ENCODE measurements around the gene CDC14C.
"Not testable (repeated sequence)": the region's sequence is repeated elsewhere in the genome, so short reads cannot be mapped to it uniquely, and the experiment has no call there.

Gene CDC14C

GRCh38 chr7:48924433-48924832, at the start of gene CDC14C:
TSS of gene CDC14C (plus strand) at chr7:48924547. CDS start at chr7:48924673, 126 bp downstream.
- no peak for DNase-seq (ENCODE audit: low read depth)

- DNase-seq (ENCODE audit: low read depth): no peak
Measured at GRCh38 chr7:48875045-48875916, 49.1 kb upstream of the CDC14C start.

GRCh38 chr7:48876087-48876486, 48.3 kb upstream of the CDC14C start:
- no peak for DNase-seq (ENCODE audit: low read depth)

GRCh38 chr7:48880851-48881250, 43.5 kb upstream of the CDC14C start:
- no peak for DNase-seq (ENCODE audit: low read depth)

- DNase-seq (ENCODE audit: low read depth): no peak
Measured at GRCh38 chr7:48887500-48887899, 36.8 kb upstream of the CDC14C start.

- DNase-seq (ENCODE audit: low read depth): no peak
Measured at GRCh38 chr7:48894574-48894973, 29.8 kb upstream of the CDC14C start.

- no peak for DNase-seq (ENCODE audit: low read depth)
Measured at GRCh38 chr7:48899932-48900331, 24.4 kb upstream of the CDC14C start.

- DNase-seq (ENCODE audit: low read depth): no peak
Measured at GRCh38 chr7:48901966-48902365, 22.4 kb upstream of the CDC14C start.

GRCh38 chr7:48904975-48905374, 19.4 kb upstream of the CDC14C start:
- no peak for DNase-seq (ENCODE audit: low read depth)

GRCh38 chr7:48905686-48906085, 18.7 kb upstream of the CDC14C start:
- not testable (repeated sequence) for DNase-seq (ENCODE audit: low read depth)

GRCh38 chr7:48909887-48910286, 14.5 kb upstream of the CDC14C start:
- DNase-seq (ENCODE audit: low read depth): not testable (repeated sequence)

- no peak for DNase-seq (ENCODE audit: low read depth)
Measured at GRCh38 chr7:48931481-48931880, 7.1 kb downstream of the CDC14C start.

- no peak for DNase-seq (ENCODE audit: low read depth)
Measured at GRCh38 chr7:48932126-48932910, 8.0 kb downstream of the CDC14C start.

- no peak for DNase-seq (ENCODE audit: low read depth)
Measured at GRCh38 chr7:48933549-48934085, 9.3 kb downstream of the CDC14C start.

GRCh38 chr7:48938539-48939295, 14.4 kb downstream of the CDC14C start:
- DNase-seq (ENCODE audit: low read depth): no peak

GRCh38 chr7:48943279-48943990, 19.1 kb downstream of the CDC14C start:
- DNase-seq (ENCODE audit: low read depth): no peak

GRCh38 chr7:48955916-48956315, 31.6 kb downstream of the CDC14C start:
- DNase-seq (ENCODE audit: low read depth): no peak

GRCh38 chr7:48959676-48960075, 35.3 kb downstream of the CDC14C start:
- DNase-seq (ENCODE audit: low read depth): no peak

- no peak for DNase-seq (ENCODE audit: low read depth)
Measured at GRCh38 chr7:48962821-48963505, 38.6 kb downstream of the CDC14C start.

GRCh38 chr7:48964074-48964473, 39.7 kb downstream of the CDC14C start:
- DNase-seq (ENCODE audit: low read depth): no peak

GRCh38 chr7:48971173-48971572, 46.8 kb downstream of the CDC14C start:
- no peak for DNase-seq (ENCODE audit: low read depth)

Measured in stimulated activated CD8-positive, alpha-beta memory T cell treated with anti-CD3 and anti-CD28 coated beads, Interleukin-15, amount 100 ng/mL, for 24 hours (primary cell).